GM12878 (cell line): ENCODE results near the gene ANKRD33B. TPM values are rescaled to one million over a fixed set of nuclear protein-coding genes. Genes with fewer than 3 reads are reported as not detected.

Source experiments
- ATAC-seq: fragments of 200-7000 bp; cut with Tn5 transposase; 3 replicates; pipeline ENCODE4 v1.9.1; 2020; ENCODE audit warnings: mild to moderate bottlenecking, moderate library complexity
- BruUV-seq: library from RNA; stranded (reverse); fragments of 400-500 nt; replicated peaks from 2 replicates; lab custom pipeline; 2021; lab: Mats Ljungman, UMichigan
- CTCF ChIA-PET: fragments of 300-600 bp; sonication (Branson Sonifier 250); formaldehyde crosslinking; extraction: SDS; loops from one replicate; lab custom pipeline; 2021; ENCODE audit warnings: inconsistent platforms; lab: Yijun Ruan, JAX
- POLR2A ChIA-PET: fragments of 350-600 bp; formaldehyde crosslinking; extraction: SDS; loops from one replicate; lab custom pipeline; 2021; ENCODE audit warnings: inconsistent platforms; lab: Charles Lee
- RAD21 ChIA-PET: fragments of 300-600 bp; sonication (Branson Sonifier 250); formaldehyde crosslinking; loops from one replicate; lab custom pipeline; 2023; ENCODE audit warnings: antibody characterized with exemption; ENCODE audit not compliant: unreplicated experiment; lab: Charles Lee
- SMC1A ChIA-PET: fragments of 300-600 bp; sonication (Branson Sonifier 250); formaldehyde crosslinking; loops from one replicate; lab custom pipeline; 2023; ENCODE audit not compliant: unreplicated experiment, uncharacterized antibody; lab: Charles Lee
- DNase-seq: peaks from one replicate; pipeline ENCODE4 v3.0.0-alpha.2; 2011; ENCODE audit warnings: low read depth, low spot score
- FAIRE-seq: peaks from 3 replicates; lab custom pipeline; 2011; peaks lifted over from hg19 to GRCh38; lab: Jason Lieb, UNC
- H2AFZ ChIP-seq: 2 replicates; pipeline ENCODE4 v1.6.0; 2011; ENCODE audit warnings: low read depth, low read length, control low read depth; ENCODE audit not compliant: control insufficient read depth
- H3K27ac ChIP-seq: 2 replicates; pipeline ENCODE4 v1.5.1; 2011; ENCODE audit warnings: control low read depth; ENCODE audit not compliant: control insufficient read depth, insufficient read depth
- H3K27me3 ChIP-seq, 2 experiments: replicated peaks in 1 of 2; 2 replicates each; pipeline versions ENCODE4 v1.6.0 to v1.6.1; 2011; ENCODE audit warnings: low read length in 1 of 2; ENCODE audit not compliant: control insufficient read depth in 2 of 2, insufficient read depth in 2 of 2
- H3K36me3 ChIP-seq, 2 experiments: 2 replicates each; pipeline ENCODE4 v1.5.1; 2011; ENCODE audit warnings: low read length in 1 of 2; ENCODE audit not compliant: control insufficient read depth in 2 of 2, insufficient read depth in 2 of 2
- H3K4me1 ChIP-seq: 2 replicates; pipeline ENCODE4 v1.6.1; 2011; ENCODE audit warnings: mild to moderate bottlenecking, low read length, moderate library complexity, mixed read lengths; ENCODE audit not compliant: control insufficient read depth, insufficient read depth
- H3K4me2 ChIP-seq: 2 replicates; pipeline ENCODE4 v1.6.0; 2011; ENCODE audit warnings: control low read depth; ENCODE audit not compliant: control insufficient read depth, insufficient read depth
- H3K4me3 ChIP-seq: fragments of 200-600 bp; sonication (generic); 2 replicates; pipeline ENCODE4 v1.5.1; 2016
- H3K79me2 ChIP-seq: 2 replicates; pipeline ENCODE4 v1.6.0; 2011; ENCODE audit warnings: low read length; ENCODE audit not compliant: control insufficient read depth, insufficient read depth
- H3K9ac ChIP-seq: 2 replicates; pipeline ENCODE4 v1.8.0; 2011; ENCODE audit warnings: low read length, control low read depth, mixed read lengths; ENCODE audit not compliant: control insufficient read depth, insufficient read depth
- H3K9me3 ChIP-seq: replicated peaks from 3 replicates; pipeline ENCODE4 v1.5.1; 2011; ENCODE audit warnings: mild to moderate bottlenecking, low read length; ENCODE audit not compliant: control insufficient read depth, insufficient read depth
- H4K20me1 ChIP-seq: 2 replicates; pipeline ENCODE4 v1.6.0; 2011; ENCODE audit not compliant: control insufficient read depth, insufficient read depth
- BHLHE40 ChIP-seq, 2 experiments: fragments of 450-650 bp in 1 of 2; IDR thresholded peaks; 2 replicates each; pipeline ENCODE4 v1.6.1; 2011 to 2017; ENCODE audit warnings: low read depth in 2 of 2, borderline replicate concordance in 1 of 2, improper control_type of control experiment in 1 of 2, low read length in 1 of 2, mild to moderate bottlenecking in 1 of 2
- HSF1 ChIP-seq: fragments of 150-350 bp; IDR thresholded peaks from 2 replicates; pipeline ENCODE4 v1.6.1; 2014; ENCODE audit warnings: mild to moderate bottlenecking, low read depth, low read length
- KLF5 ChIP-seq: fragments of 450-650 bp; IDR thresholded peaks from 2 replicates; pipeline ENCODE4 v1.6.1; 2014; ENCODE audit warnings: mild to moderate bottlenecking; ENCODE audit not compliant: partially characterized antibody
- MTA3 ChIP-seq: IDR thresholded peaks from 2 replicates; pipeline ENCODE4 v1.6.1; 2012; ENCODE audit warnings: low read length, inconsistent platforms, borderline replicate concordance
- NFXL1 ChIP-seq: fragments of 450-650 bp; IDR thresholded peaks from 2 replicates; pipeline ENCODE4 v1.6.1; 2017; ENCODE audit warnings: antibody characterized with exemption, mild to moderate bottlenecking, borderline replicate concordance
- NR2C1 ChIP-seq: fragments of 450-650 bp; IDR thresholded peaks from 2 replicates; pipeline ENCODE4 v1.6.1; 2017; ENCODE audit warnings: antibody characterized with exemption, mild to moderate bottlenecking, moderate library complexity
- POLR2A ChIP-seq: IDR thresholded peaks from 2 replicates; pipeline ENCODE4 v1.6.1; 2011; ENCODE audit warnings: low read depth, mild to moderate bottlenecking, low read length
- RAD21 ChIP-seq: IDR thresholded peaks from 2 replicates; pipeline ENCODE4 v1.6.1; 2011; ENCODE audit warnings: mild to moderate bottlenecking, low read depth, low read length, moderate library complexity; ENCODE audit not compliant: insufficient read depth
- SMC3 ChIP-seq: IDR thresholded peaks from 2 replicates; pipeline ENCODE4 v1.6.1; 2011; ENCODE audit warnings: low read length, improper control_type of control experiment, borderline replicate concordance
- SRF ChIP-seq, 2 experiments: IDR thresholded peaks; 2 replicates each; pipeline ENCODE4 v1.6.1; 2011; ENCODE audit warnings: low read depth in 2 of 2, low read length in 2 of 2, mild to moderate bottlenecking in 1 of 2, moderate library complexity in 1 of 2
- USF2 ChIP-seq: IDR thresholded peaks from 2 replicates; pipeline ENCODE4 v1.6.1; 2011; ENCODE audit warnings: low read depth, low read length, improper control_type of control experiment, borderline replicate concordance
- YY1 ChIP-seq: IDR thresholded peaks from 2 replicates; pipeline ENCODE4 v1.6.1; 2011; ENCODE audit warnings: low read depth, mild to moderate bottlenecking, low read length
- ZBTB33 ChIP-seq: fragments of 450-650 bp; IDR thresholded peaks from 2 replicates; pipeline ENCODE4 v1.6.1; 2017; ENCODE audit warnings: mild to moderate bottlenecking
- ZNF207 ChIP-seq: fragments of 450-650 bp; IDR thresholded peaks from 2 replicates; pipeline ENCODE4 v1.6.1; 2014; ENCODE audit warnings: antibody characterized with exemption, mild to moderate bottlenecking, borderline replicate concordance
- ZNF274 ChIP-seq: IDR thresholded peaks from one replicate; pipeline ENCODE4 v1.8.0; 2011; ENCODE audit not compliant: insufficient read length, insufficient read depth
- WGBS: methylation state at CpG from one replicate; pipeline ENCODE4 v1.1.6; 2016; ENCODE audit warnings: low lambda C conversion rate; ENCODE audit not compliant: insufficient replicate concordance, insufficient coverage; ENCODE audit errors: missing lambda C conversion rate; 5-methylcytosine and 5-hydroxymethylcytosine counted together
- in situ Hi-C: fragments of 300-500 bp; cut with MboI; formaldehyde crosslinking; loops from 9 replicates; pipeline ENCODE4 v1.14.3; 2018; ENCODE audit warnings: mixed read lengths
- intact Hi-C: fragments of 100-400 bp; cut with micrococcal nuclease; formaldehyde crosslinking; loops from one replicate; pipeline ENCODE4 v1.14.2; 2022; ENCODE audit not compliant: unreplicated experiment
- polyA plus RNA-seq, 11 experiments: library from polyadenylated mRNA; depleted of rRNA in 4 of 11; unstranded in 6 of 11; stranded (reverse) in 5 of 11; fragments of >200 nt; fragmentation: Nextera tagmentation in 4 of 11; fragmentation: Illumina TruSeq in 1 of 11; extraction: Ambion mirVana in 4 of 11; extraction: Trizol in 1 of 11; gene quantifications; 1 replicate in 1 of 11; 2 replicates in 10 of 11; pipeline versions ENCODE4 v1.2.1 to v1.2.3, GENCODE V29; 2011 to 2016; ENCODE audit warnings: inconsistent platforms in 2 of 11, missing spikeins in 2 of 11, low read depth in 1 of 11
- total RNA-seq, 4 experiments: library from RNA; depleted of rRNA in 3 of 4; stranded (reverse); fragments of >200 nt in 3 of 4; fragmentation: Illumina TruSeq in 1 of 4; extraction: Trizol in 1 of 4; gene quantifications; 2 replicates each; pipeline versions ENCODE4 v1.2.1 to v1.2.3, GENCODE V29; 2013 to 2021
- TF ChIP-seq, protein P1 (sequence below): fragments of 450-650 bp; IDR thresholded peaks from 2 replicates; pipeline ENCODE4 v1.6.1; 2017; ENCODE audit warnings: mild to moderate bottlenecking, low read depth, inconsistent platforms; ENCODE audit not compliant: poor library complexity, severe bottlenecking

Gene ANKRD33B
- total and polyA plus RNA-seq, 10 of the 15 experiments (the other 5 are each of a cell fraction or from before 2014, with no cell fraction given), result 4.9 to 61.6 (median 15.6) TPM

GRCh38 chr5:10695055-10695649, 131.3 kb downstream of the ANKRD33B start:
- FAIRE-seq, result peak; percentile 13
- ChIA-PET SMC1A (interaction anchor here (0.8 to 1.9 kb wide), 8 partner anchors 8 to 243 kb away, joined by 3 to 6 read pairs (median 3); no protein-coding TSS in a partner anchor), POLR2A (no interaction called here), RAD21 (interaction anchor here (0.7 to 1.9 kb wide), 9 partner anchors 8 to 488 kb away, joined by 3 to 9 read pairs (median 3); no protein-coding TSS in a partner anchor), CTCF (interaction anchor here (0.7 to 7.0 kb wide), 13 partner anchors 9 to 427 kb away, joined by 3 to 111 read pairs (median 4); no protein-coding TSS in a partner anchor)
- Histone ChIP-seq H3K9me3 (no peaks in the 10 kb centered on the region), H3K9ac (no peak overlapping the region), H3K4me2 (no peak overlapping the region), H3K4me1 (peaks cover 19% of the 10 kb centered on the region), H3K27me3 (no peaks in the 10 kb centered on the region), H3K27ac (no peak overlapping the region), H3K4me3 (no peak overlapping the region), H3K79me2 (peaks cover 5% of the 10 kb centered on the region), H4K20me1 (no peaks in the 10 kb centered on the region), H3K36me3 (no peaks in the 10 kb centered on the region), H2AFZ (no peak overlapping the region)
- peak; percentile 63 for ATAC-seq
- no TSS peak for BruUV-seq
- in situ Hi-C loops (loop anchor here (10.0 kb wide), 1 partner anchor 170 kb away; no protein-coding TSS in a partner anchor), intact Hi-C loops (loop anchor here (5.0 to 10.0 kb wide), 2 partner anchors 162 to 480 kb away; no protein-coding TSS in a partner anchor)
- 26% methylated on average over 13 of the region's 14 CpGs for WGBS
- no peak for DNase-seq
- TF ChIP-seq ZNF274, result no peak
- peak; percentile 48; the same call in 1 of the 2 replicates for TF ChIP-seq YY1
- peak; percentile 56; the same call in 1 of the 2 replicates for TF ChIP-seq SMC3
- no peak for TF ChIP-seq SRF (IDR thresholded peaks at IDR 0.05; ENCODE audit: low read depth in 2 of 2, low read length in 2 of 2)
- no peak for TF ChIP-seq NFXL1
- TF ChIP-seq BHLHE40 (IDR thresholded peaks at IDR 0.05; ENCODE audit: borderline replicate concordance in 1 of 2, low read depth in 2 of 2, low read length in 1 of 2), result peak in 1 of 2 experiments; percentile 15; a peak in 1 of 4 replicates
- TF ChIP-seq, protein P1, sequence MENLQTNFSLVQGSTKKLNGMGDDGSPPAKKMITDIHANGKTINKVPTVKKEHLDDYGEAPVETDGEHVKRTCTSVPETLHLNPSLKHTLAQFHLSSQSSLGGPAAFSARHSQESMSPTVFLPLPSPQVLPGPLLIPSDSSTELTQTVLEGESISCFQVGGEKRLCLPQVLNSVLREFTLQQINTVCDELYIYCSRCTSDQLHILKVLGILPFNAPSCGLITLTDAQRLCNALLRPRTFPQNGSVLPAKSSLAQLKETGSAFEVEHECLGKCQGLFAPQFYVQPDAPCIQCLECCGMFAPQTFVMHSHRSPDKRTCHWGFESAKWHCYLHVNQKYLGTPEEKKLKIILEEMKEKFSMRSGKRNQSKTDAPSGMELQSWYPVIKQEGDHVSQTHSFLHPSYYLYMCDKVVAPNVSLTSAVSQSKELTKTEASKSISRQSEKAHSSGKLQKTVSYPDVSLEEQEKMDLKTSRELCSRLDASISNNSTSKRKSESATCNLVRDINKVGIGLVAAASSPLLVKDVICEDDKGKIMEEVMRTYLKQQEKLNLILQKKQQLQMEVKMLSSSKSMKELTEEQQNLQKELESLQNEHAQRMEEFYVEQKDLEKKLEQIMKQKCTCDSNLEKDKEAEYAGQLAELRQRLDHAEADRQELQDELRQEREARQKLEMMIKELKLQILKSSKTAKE, result no peak
- TF ChIP-seq RAD21, result peak; percentile 71
- no peak for TF ChIP-seq USF2
- TF ChIP-seq POLR2A, result no peak
- TF ChIP-seq KLF5, result no peak
- TF ChIP-seq MTA3, result no peak
- no peak for TF ChIP-seq ZNF207
- no peak for TF ChIP-seq HSF1
- TF ChIP-seq ZBTB33, result 0 out of 2 replicates have a peak, but pooled peaks have one; percentile 46
- TF ChIP-seq NR2C1, result no peak
